MM.1S (cell line): ENCODE results near the gene PTGER2.

Experiments
- CTCF ChIP-seq: fragments of 300-600 bp; sonication (generic); IDR thresholded peaks from 2 replicates; pipeline ENCODE4 v1.5.1; 2016; ENCODE audit warnings: antibody characterized with exemption, low read length, mixed read lengths
- EZH2 ChIP-seq: fragments of 300-600 bp; sonication (generic); optimal IDR thresholded peaks from 2 replicates; pipeline ENCODE3; 2017; ENCODE audit warnings: low read depth, mild to moderate bottlenecking, antibody characterized with exemption, low read length, mixed read lengths
- EZH2phosphoT487 ChIP-seq: fragments of 300-600 bp; sonication (generic); IDR thresholded peaks from 2 replicates; pipeline ENCODE4 v1.6.1; 2018; ENCODE audit warnings: antibody characterized with exemption, low read length

GRCh38 chr14:52338051-52338681, 24.1 kb downstream of the PTGER2 start:
- TF ChIP-seq CTCF (no peak), EZH2 (no peak), EZH2phosphoT487 (no peak)
